ENCODE data around the gene SLC25A42.
"Not testable (repeated sequence)": the region's sequence is repeated elsewhere in the genome, so short reads cannot be mapped to it uniquely, and the experiment has no call there.

The SLC25A42 gene

GRCh38 chr19:19134687-19135158 lies 70.9 kb downstream of the SLC25A42 start:
- DNase-seq (ENCODE audit: low read depth, low spot score) = no peak

DNA sequence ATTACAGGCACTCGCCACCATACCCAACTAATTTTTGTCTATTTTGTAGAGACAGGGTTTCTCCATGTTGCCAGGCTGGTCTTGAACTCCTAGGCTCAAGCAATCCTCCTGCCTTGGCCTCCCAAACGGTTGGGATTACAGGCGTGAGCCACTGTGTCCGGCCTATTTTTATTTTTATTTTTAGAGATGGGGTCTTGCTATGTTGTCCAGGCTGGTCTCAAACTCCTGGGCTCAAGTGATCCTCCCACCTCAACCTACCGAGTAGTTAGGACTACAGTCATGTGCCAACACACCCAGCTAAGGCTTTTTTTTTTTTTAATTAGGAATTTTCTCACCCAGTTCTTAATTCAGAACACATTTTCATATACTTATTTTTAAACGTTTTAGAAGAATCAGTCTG lies 71.9 kb downstream of the SLC25A42 start:
- not testable (repeated sequence) for DNase-seq (ENCODE audit: low read depth, low spot score)

DNA sequence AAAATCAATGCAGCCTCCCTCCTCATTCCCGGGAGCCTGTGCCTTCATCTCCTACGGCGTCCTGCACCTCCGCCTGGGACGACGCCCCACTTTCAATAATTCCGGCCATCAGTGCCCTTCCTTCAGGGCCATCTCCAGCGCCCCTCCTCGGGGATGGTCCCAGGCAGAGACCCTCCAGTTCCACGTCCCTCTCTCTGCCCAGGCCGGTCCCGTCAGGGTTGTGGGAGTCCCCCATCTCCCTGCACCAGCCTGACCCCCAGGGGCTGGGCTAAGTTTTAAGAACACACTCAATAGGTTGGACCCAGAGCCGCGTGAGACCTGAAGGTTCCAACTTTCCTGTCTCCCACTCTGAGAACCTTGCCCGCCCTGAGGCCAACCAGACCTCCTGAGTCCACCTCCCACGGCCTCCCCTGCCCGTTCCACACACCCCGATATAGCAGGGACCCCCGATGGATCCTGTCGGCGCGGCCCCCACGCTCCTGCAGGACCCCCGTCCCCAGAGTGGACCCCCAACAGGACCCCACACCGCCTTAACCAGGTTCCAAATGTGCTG lies 73.8 kb downstream of the SLC25A42 start:
- peak; percentile 20 for DNase-seq (ENCODE audit: low read depth, low spot score)

GRCh38 chr19:19138109-19138981 lies 74.6 kb downstream of the SLC25A42 start, which contains the start of gene TMEM161A:
Gene TMEM161A (minus strand): TSS chr19:19138478. CDS start chr19:19138428, 50 bp downstream.
- DNase-seq (ENCODE audit: low read depth, low spot score) = peak; percentile 99

GRCh38 chr19:19139876-19140229 lies 76.1 kb downstream of the SLC25A42 start:
- DNase-seq (ENCODE audit: low read depth, low spot score) = no peak

DNA sequence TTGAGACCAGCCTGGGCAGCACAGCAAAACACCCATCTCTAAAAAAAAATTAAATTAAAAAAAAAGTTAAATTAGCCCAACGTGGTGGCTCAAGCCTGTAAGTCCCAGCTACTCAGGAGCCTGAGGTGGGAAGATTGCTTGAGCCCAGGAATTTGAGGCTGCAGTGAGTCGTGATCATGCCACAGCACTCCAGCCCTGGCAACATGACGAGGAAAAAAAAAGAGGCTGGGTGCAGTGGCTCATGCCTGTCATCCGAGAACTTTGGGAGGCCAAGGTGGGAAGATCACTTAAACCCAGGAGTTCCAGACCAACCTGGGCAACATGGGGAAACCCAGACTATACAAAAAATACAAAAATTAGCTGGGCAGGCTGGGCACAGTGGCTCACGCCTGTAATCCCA lies 76.7 kb downstream of the SLC25A42 start:
- DNase-seq (ENCODE audit: low read depth, low spot score) = no peak

GRCh38 chr19:19142347-19142746 lies 78.6 kb downstream of the SLC25A42 start:
- DNase-seq (ENCODE audit: low read depth, low spot score) = no peak

GRCh38 chr19:19145281-19145680 lies 81.5 kb downstream of the SLC25A42 start:
- DNase-seq (ENCODE audit: low read depth, low spot score) = no peak

- peak; percentile 80 for DNase-seq (ENCODE audit: low read depth, low spot score)
Measured at GRCh38 chr19:19145684-19146608, 82.2 kb downstream of the SLC25A42 start.

DNA sequence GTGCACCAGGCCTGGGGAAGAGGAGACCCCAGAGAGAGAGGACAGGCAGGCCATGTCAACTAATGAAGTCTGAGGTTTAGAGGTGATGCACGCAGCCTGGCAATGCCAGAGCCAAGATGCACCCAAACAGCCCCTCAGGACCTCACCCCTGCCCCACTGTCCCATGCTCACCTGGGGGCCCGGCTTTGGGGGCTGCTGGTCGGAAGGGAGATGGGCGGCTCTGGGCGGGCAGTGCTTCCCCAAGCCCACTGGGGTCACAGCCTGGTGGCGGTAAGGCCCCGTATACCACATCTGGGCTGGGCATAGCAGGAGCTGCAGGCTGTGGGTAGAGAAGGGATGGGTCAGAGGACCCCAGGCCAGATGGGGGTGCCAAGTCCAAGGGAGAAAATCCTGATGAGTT lies 83.1 kb downstream of the SLC25A42 start:
- no peak for DNase-seq (ENCODE audit: low read depth, low spot score)

- DNase-seq (ENCODE audit: low read depth, low spot score) = no peak
Measured at GRCh38 chr19:19147344-19147743, 83.5 kb downstream of the SLC25A42 start.

- DNase-seq (ENCODE audit: low read depth, low spot score) = not testable (repeated sequence)
Measured at GRCh38 chr19:19148504-19148903, 84.7 kb downstream of the SLC25A42 start.

DNA sequence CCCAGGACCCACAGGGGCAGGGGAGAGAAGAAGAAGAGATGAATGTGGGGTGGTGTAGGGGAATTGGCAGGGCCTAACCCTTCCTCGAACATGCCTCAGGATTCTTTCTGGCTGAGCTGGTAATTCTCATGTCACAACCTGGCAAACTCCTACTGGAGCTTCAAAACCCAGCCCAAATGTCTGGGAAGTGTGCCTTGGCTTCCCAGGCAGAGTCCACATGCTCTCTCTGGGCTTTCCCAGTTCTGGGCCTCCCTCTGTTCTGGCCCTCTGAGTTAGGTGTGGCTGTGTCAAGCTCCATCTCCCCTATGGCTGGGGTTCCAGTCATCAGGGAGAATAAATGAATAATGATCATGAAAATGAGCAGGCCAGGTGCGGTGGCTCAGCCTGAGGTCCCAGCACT lies 85.6 kb downstream of the SLC25A42 start:
- DNase-seq (ENCODE audit: low read depth, low spot score) = no peak

- DNase-seq (ENCODE audit: low read depth, low spot score) = no peak
Measured at GRCh38 chr19:19151418-19151817, 87.6 kb downstream of the SLC25A42 start.

DNA sequence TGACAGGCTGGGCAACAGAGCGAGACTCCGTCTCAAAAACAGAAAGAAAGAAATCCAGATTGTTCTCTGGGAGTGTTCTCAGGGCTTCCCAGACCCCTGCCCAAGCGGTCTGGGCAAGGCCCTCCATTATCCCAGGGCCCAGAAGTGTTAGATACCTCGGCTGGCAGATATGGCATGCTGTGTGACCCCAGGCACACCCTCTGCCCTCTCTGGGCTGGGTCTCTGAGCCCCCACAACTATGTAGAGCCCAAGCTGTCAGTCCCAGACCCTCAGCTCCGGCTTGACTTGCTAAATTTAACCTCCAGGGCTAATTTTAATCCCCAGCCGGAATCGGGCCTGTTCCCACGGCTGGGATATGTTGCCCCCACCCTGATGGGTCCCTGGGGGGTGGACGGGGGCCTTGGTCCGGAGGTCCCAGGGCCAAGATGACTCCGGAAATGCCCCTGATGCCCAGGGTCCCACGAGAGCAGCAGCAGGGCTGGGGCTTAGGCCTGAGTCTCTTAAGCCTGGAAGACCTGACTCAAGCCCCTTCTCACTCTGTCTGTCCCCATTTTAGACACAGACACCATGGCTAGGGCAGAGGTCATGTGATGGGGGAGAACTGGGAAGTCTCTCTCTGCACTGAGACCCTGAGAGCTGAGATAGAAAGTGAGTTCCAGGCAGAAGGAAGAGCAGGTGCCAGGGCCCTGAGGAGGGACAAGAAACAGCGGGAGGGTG lies 89.0 kb downstream of the SLC25A42 start:
- no peak for DNase-seq (ENCODE audit: low read depth, low spot score)

DNA sequence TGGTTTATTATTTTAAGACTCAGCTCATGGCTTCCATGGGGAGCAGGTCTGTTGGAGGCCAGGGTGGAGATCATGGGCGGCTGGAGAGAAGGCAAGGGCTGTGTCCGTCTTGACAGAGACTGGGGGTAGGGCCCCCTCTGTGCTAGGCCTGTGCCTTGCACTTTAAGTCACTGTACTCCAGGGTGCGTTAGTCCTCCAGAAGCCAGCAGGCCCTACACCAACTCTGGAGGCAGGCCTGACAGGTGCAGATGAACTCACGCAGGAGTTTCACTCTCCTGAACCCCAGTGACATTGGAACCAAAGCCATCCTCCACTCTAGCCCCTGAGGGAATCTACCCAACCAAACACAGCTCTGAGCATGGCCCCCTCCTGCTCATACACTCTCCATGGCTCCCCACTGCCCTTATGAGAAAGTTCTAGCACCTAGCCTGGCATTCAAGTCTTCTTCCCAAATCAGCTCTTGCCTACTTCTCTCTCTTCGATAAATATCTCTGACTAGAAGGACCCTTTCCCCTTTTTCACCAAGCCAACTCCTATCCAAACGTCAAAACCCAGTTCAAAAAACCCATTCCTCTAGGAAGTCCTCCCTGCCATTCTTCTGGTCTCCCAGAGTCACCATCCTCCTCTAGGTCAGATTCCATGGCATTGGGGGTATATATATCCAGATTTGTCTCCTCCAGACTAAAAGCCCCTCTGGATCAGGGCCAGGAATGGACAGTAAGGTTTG lies 91.1 kb downstream of the SLC25A42 start:
- DNase-seq (ENCODE audit: low read depth, low spot score) = no peak

- DNase-seq (ENCODE audit: low read depth, low spot score) = no peak
Measured at GRCh38 chr19:19155495-19156219, 91.9 kb downstream of the SLC25A42 start.

- no peak for DNase-seq (ENCODE audit: low read depth, low spot score)
Measured at GRCh38 chr19:19157808-19158207, 94.0 kb downstream of the SLC25A42 start.

GRCh38 chr19:19159534-19159933 lies 95.7 kb downstream of the SLC25A42 start:
- no peak for DNase-seq (ENCODE audit: low read depth, low spot score)

DNA sequence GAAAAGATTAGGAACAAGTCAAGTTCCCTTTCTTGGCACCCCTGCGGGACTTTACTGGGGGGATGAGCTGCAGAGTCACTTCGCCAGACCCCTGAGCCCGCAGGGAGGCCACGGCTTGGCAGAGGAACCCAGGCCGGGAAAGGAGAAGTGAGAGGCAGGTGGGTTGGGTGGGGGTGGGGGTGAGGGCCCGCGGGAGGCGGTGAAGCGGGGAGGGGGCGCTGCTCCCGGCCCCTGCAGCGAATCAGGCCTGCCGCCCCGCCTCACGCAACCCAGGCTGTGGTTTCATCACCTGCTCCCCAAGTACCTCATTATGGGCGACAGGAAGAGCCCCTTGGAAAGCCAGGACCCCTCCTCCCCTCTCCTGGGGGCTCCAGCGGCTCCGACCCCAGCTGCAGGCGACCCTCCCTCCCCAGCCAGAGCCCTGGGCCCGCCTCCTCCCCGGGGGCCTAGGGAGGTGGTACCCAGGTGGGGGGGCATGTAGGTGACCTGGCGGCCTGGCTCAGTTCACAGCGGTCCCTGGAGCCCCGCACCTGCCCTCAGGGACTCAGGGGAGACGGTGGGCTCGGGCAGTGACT lies 96.8 kb downstream of the SLC25A42 start:
- no peak for DNase-seq (ENCODE audit: low read depth, low spot score)

All from astrocyte of the hippocampus (primary cell).